ENCODE results near the gene B3GLCT. TPM values are rescaled to one million over a fixed set of nuclear protein-coding genes. Genes with fewer than 3 reads are reported as not detected.

Gene B3GLCT
- total RNA-seq, 3 donors from 2014 or later = 7.5 to 19.2 (median 10.5) TPM

GRCh38 chr13:31322702-31323405 is 123.1 kb downstream of the B3GLCT start:
- Histone ChIP-seq H3K27me3 (no peaks in the 10 kb centered on the region), H3K9me3 (no peaks in the 10 kb centered on the region), H3K27ac (no peak overlapping the region), H3K4me1 (no peaks in the 10 kb centered on the region), H3K36me3 (no peaks in the 10 kb centered on the region), H3K4me3 (no peak overlapping the region)
- TF ChIP-seq POLR2A (IDR thresholded peaks at IDR 0.05) (no peak), POLR2AphosphoS5 (IDR thresholded peaks at IDR 0.05) (no peak)
- TF ChIP-seq, protein P1, sequence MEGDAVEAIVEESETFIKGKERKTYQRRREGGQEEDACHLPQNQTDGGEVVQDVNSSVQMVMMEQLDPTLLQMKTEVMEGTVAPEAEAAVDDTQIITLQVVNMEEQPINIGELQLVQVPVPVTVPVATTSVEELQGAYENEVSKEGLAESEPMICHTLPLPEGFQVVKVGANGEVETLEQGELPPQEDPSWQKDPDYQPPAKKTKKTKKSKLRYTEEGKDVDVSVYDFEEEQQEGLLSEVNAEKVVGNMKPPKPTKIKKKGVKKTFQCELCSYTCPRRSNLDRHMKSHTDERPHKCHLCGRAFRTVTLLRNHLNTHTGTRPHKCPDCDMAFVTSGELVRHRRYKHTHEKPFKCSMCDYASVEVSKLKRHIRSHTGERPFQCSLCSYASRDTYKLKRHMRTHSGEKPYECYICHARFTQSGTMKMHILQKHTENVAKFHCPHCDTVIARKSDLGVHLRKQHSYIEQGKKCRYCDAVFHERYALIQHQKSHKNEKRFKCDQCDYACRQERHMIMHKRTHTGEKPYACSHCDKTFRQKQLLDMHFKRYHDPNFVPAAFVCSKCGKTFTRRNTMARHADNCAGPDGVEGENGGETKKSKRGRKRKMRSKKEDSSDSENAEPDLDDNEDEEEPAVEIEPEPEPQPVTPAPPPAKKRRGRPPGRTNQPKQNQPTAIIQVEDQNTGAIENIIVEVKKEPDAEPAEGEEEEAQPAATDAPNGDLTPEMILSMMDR (IDR thresholded peaks at IDR 0.05) = no peak
- DNase-seq (ENCODE audit: low spot score in 2 of 2) = no peak
- intact Hi-C loops (cut with DNase I; ENCODE audit: low total_unique reads) = no loop called here

DNA sequence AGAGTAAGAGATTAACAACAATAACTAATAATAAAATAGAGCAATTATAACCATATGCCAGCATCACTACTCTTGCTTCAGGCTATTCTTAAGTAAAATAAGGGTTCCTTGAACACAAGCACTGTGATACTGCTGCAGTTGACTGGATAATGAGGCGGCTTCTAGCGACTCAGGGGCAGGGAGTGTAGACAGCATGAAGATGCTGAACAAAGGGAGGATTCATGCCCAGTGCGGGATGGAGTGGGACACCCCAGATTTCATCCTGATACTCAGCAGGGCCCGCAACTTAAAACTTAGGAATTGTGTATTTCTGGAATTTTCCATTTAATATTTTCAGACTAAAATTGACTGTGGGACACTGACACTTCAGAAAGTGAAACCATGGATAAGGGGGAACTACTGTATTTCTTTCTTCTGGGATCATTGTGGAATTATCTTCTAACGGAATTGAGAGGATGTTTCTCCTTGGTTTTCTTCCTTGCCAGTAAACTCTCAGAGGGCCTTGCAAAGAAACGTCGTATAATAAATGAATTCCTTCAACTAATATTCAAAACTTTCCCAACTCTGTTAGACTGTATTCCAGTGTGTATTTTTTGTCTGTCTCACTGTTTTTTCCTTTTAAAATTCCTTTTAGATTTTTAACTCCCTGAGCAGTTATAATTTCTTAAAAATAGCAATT is 127.5 kb downstream of the B3GLCT start:
- H3K27me3 ChIP-seq = no peaks in the 10 kb centered on the region
- no peaks in the 10 kb centered on the region for H3K4me1 ChIP-seq
- DNase-seq (ENCODE audit: low spot score in 2 of 2) = no peak
- no peak overlapping the region for H3K27ac ChIP-seq
- no peaks in the 10 kb centered on the region for H3K36me3 ChIP-seq
- no peaks in the 10 kb centered on the region for H3K9me3 ChIP-seq
- no peak overlapping the region for H3K4me3 ChIP-seq
- no peak for TF ChIP-seq POLR2A (IDR thresholded peaks at IDR 0.05)
- TF ChIP-seq POLR2AphosphoS5 (IDR thresholded peaks at IDR 0.05) = no peak
- TF ChIP-seq, protein P1 (IDR thresholded peaks at IDR 0.05) = no peak
- intact Hi-C loops (cut with DNase I; ENCODE audit: low total_unique reads) = no loop called here

DNA sequence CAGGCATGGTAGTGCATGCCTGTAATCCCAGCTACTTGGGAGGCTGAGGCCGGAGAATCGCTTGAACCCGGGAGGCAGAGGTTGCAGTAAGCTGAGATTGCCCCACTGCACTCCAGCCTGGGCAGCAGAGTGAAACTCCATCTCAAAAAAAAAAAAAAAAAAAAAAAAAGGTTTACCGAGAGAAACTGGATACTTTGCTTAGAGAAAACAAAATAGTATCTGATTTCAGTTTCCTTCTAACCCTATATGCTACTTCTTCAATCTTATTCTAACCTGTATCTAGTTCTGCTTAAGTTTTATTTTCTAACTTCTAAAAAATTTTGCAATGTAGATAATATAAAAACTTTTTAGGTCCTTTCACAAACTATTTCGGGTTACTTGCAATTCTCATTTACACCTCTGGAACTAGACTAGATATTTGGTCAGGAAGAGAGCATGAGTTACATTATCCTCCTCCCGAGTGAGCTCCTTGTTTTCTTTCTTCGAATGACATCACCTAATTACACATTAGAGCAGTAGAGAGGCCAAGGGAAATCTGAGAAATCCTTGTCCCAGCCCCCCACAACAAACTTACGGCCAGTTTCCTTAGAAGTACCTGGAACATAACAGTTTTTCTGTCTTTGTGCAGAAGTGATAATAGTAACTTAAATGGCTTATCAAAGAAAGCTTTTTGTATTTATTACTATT is 128.9 kb downstream of the B3GLCT start:
- H3K4me1 ChIP-seq = no peaks in the 10 kb centered on the region
- no peak overlapping the region for H3K4me3 ChIP-seq
- no peak overlapping the region for H3K27ac ChIP-seq
- DNase-seq (ENCODE audit: low spot score in 2 of 2) = no peak
- H3K9me3 ChIP-seq = no peaks in the 10 kb centered on the region
- no peaks in the 10 kb centered on the region for H3K36me3 ChIP-seq
- no peak for TF ChIP-seq POLR2AphosphoS5 (IDR thresholded peaks at IDR 0.05)
- TF ChIP-seq, protein P1 (IDR thresholded peaks at IDR 0.05) = no peak
- TF ChIP-seq POLR2A (IDR thresholded peaks at IDR 0.05) = no peak
- no peaks in the 10 kb centered on the region for H3K27me3 ChIP-seq
- intact Hi-C loops (cut with DNase I; ENCODE audit: low total_unique reads) = no loop called here

- TF ChIP-seq, protein P1 (IDR thresholded peaks at IDR 0.05) = no peak
- TF ChIP-seq POLR2A (IDR thresholded peaks at IDR 0.05) (no peak), POLR2AphosphoS5 (IDR thresholded peaks at IDR 0.05) (no peak)
- Histone ChIP-seq H3K27me3 (no peaks in the 10 kb centered on the region), H3K27ac (no peak overlapping the region), H3K4me3 (no peak overlapping the region), H3K4me1 (no peaks in the 10 kb centered on the region), H3K36me3 (no peaks in the 10 kb centered on the region), H3K9me3 (no peaks in the 10 kb centered on the region)
- no peak for DNase-seq (ENCODE audit: low spot score in 2 of 2)
- intact Hi-C loops (cut with DNase I; ENCODE audit: low total_unique reads) = no loop called here
Observed at GRCh38 chr13:31330236-31330635, 130.5 kb downstream of the B3GLCT start.

- no peak for DNase-seq (ENCODE audit: low spot score in 2 of 2)
- no peaks in the 10 kb centered on the region for H3K36me3 ChIP-seq
- no peak overlapping the region for H3K27ac ChIP-seq
- intact Hi-C loops (cut with DNase I; ENCODE audit: low total_unique reads) = no loop called here
- H3K4me1 ChIP-seq = no peaks in the 10 kb centered on the region
- no peak overlapping the region for H3K4me3 ChIP-seq
- H3K27me3 ChIP-seq = no peaks in the 10 kb centered on the region
- TF ChIP-seq POLR2AphosphoS5 (IDR thresholded peaks at IDR 0.05) = no peak
- no peak for TF ChIP-seq POLR2A (IDR thresholded peaks at IDR 0.05)
- TF ChIP-seq, protein P1 (IDR thresholded peaks at IDR 0.05) = no peak
- H3K9me3 ChIP-seq = no peaks in the 10 kb centered on the region
Observed at GRCh38 chr13:31331068-31331467, 131.3 kb downstream of the B3GLCT start.

Data from breast epithelium (tissue), 4 donors.